Panc1 (cell line): ENCODE data around the gene NEDD8.

Source experiments
- CTCF ChIP-seq: fragments of 450-650 bp; IDR thresholded peaks from 2 replicates; pipeline ENCODE4 v1.5.1; 2017; ENCODE audit warnings: mild to moderate bottlenecking
- REST ChIP-seq, 2 experiments: IDR thresholded peaks; 2 replicates each; pipeline ENCODE4 v1.6.1; 2011 to 2012; ENCODE audit warnings: low read depth in 2 of 2, control low read depth in 1 of 2, low read length in 1 of 2, mild to moderate bottlenecking in 1 of 2, moderate library complexity in 1 of 2; ENCODE audit not compliant: insufficient read depth in 1 of 2

GRCh38 chr14:24246765-24247212 is 14.6 kb upstream of the NEDD8 start:
- TF ChIP-seq CTCF: no peak
- no peak for TF ChIP-seq REST (IDR thresholded peaks at IDR 0.05; ENCODE audit: insufficient read depth in 1 of 2, low read depth in 2 of 2, low read length in 1 of 2)
